Measurements from ENCODE around the gene NPNT.

DNA sequence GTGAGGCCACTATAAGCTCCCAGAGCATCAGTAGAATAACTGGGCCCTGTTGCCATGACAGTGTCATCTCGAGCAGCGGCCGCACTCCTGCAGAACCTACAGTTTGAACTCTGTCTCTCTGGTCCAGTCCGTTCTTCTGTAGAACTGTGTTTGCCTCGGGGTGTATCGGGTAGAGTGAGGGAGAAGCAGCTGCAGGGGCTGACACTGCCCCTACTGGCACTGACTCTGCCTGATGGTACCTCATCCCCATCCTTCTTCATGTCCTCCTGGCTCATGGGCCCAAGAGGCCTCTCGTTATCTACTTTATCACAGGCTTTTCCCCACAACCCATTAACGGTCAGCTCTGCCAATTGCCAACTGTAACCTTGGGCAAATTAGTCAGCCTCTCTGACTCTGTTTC lies 96.5 kb downstream of the NPNT start:
- TF ChIP-seq, protein P1, sequence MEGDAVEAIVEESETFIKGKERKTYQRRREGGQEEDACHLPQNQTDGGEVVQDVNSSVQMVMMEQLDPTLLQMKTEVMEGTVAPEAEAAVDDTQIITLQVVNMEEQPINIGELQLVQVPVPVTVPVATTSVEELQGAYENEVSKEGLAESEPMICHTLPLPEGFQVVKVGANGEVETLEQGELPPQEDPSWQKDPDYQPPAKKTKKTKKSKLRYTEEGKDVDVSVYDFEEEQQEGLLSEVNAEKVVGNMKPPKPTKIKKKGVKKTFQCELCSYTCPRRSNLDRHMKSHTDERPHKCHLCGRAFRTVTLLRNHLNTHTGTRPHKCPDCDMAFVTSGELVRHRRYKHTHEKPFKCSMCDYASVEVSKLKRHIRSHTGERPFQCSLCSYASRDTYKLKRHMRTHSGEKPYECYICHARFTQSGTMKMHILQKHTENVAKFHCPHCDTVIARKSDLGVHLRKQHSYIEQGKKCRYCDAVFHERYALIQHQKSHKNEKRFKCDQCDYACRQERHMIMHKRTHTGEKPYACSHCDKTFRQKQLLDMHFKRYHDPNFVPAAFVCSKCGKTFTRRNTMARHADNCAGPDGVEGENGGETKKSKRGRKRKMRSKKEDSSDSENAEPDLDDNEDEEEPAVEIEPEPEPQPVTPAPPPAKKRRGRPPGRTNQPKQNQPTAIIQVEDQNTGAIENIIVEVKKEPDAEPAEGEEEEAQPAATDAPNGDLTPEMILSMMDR (IDR thresholded peaks at IDR 0.05), result no peak
- TF ChIP-seq POLR2AphosphoS5 (IDR thresholded peaks at IDR 0.05) (no peak), POLR2A (IDR thresholded peaks at IDR 0.05) (no peak)
